Epidermal melanocyte (primary cell): Measurements from ENCODE around the gene CSTF3.
"Not testable (repeated sequence)": the region's sequence is repeated elsewhere in the genome, so short reads cannot be mapped to it uniquely, and the experiment has no call there.

Experiments
- DNase-seq: peaks from one replicate; pipeline ENCODE4 v3.0.0; 2011; ENCODE audit warnings: low spot score; ENCODE audit not compliant: insufficient read length

Gene CSTF3

DNA sequence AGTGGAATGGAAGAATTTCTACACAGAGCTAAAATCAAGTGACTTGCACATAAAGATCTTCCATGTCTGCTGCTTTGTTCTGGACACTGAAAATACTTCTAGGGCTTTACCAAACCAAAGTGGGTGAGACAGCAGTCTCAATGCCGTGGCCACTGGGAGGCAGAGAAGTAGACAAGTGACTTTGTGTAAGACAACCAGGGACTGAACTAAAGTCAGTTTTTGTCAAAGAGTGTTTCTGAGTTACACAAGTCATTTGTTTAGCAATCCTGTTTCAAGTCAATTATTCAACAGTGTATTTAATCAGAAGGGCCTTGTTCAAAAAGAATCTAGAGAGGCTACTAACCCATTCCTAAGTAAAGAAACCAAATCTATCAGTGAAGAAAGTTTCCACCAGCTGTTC is 75.3 kb downstream of the CSTF3 start:
- DNase-seq = no peak

DNA sequence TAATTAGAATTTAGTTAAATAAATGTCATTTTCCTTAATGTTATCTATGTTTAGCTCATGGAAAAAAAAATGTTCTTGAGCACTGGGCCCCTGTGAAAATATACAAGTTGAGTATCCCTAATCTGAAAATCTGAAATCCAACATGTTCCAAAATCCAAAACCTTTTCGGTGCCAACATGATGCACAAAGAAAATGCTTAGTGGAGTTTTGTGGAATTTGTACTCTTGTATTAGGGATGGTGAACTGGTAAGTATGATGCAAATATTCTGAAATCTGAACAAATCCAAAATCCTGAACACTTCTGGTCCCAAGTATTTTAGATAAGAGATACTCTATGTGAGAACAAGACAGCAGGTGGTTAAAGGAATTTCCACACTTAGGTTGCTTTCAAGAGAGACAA is 77.4 kb downstream of the CSTF3 start:
- no peak for DNase-seq

DNA sequence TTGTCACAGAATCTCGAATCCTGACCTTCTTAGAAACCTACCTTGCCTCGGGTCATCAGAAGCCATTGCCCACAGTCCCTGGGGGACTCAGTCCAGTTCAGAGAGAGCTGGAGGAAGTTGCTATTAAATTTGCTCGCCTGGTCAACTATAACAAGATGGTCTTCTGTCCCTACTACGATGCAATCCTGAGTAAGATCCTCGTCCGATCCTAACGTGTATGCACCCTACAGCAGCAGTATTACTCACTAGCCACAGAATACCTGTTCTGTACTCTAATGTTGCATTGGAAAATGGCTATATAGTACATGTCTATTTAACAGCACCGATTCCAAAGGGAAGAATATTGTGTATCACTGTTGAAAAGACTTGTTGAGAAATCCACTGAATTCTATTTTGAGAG is 88.8 kb downstream of the CSTF3 start:
- no peak for DNase-seq

DNA sequence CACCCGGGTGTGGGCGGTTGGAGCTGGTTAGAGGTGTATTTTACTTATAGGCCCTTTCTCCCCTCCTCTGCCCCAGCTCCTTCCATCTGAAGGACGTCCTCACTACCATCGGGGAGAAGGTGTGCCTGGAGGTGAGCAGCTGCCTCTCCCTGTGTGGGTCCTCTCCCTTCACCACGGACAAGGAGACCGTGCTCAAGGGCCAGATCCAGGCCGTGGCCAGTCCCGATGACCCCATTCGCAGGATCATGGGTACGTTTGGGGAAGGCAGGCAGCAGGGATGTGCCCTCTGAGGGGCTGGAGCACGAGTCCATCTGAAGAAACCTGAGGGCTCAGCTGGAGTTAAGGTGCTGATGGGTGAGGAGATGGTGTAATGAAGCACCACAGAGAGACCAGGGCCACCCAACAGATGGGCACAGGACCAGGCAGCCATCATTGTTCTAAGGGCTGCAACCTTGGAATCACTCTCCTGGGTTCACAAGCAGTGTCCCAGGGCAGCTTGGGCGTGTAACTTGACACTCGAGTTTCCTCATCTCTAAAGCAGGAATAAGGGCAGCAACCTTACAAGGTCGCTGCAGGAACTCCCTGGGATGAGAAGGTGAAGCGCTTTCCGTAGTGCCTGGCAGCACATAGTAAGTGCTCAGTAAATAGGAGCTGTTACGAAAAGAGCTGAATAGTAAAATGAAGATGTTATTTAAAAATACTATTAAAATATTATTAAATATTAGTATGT is 92.5 kb downstream of the CSTF3 start:
- no peak for DNase-seq

DNA sequence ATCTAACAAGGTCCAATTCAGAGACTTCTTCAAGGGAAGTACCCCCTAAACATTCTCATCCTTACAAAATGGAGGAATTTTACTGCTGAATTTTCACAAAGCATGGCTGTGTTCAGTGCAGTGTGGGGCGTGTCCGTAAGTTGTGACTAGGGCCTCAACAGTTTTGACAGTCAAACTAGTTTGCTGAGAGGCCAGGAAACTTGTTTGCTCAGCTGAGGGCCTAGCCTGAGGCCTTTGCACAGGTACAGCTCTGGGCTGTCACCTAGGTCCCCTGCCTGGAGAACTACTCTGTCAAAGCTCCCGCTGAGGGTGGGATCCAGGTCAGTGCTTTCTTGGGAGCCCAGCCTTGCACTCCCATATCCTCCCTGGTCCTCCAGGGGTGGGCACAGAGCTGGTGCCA is 94.0 kb downstream of the CSTF3 start:
- no peak for DNase-seq

DNA sequence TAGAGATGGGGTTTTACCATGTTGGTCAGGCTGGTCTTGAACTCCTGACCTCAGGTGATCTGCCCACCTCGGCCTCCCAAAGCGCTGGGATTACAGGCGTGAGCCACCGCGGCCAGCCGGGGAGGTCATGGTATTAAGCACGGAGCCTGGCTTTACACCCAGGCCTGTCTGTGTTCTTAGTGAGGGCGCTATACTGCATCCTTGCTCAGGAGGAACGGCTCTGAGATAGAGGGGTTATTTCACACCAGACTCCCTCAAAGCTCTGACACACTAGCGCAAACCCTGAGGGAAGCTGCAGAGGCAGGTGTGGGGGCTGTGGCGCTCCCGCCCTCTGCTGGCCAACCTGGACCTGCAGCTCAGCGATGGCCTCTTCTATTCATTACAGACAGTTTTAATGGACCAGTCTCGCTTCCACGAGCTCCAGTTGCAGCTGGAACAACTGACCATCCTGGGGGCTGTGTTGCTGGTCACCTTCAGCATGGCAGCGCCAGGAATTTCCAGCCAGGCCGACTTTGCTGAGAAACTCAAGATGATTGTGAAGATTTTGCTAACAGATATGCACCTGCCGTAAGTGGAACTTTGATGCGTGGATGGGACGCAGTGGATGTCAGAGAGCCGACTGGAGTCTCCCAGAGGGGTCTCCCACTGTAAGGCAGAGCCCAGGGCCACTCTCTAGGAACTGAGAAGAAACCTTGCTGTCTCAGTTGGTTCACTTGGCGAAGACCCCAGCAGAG is 95.7 kb downstream of the CSTF3 start:
- DNase-seq = no peak

DNA sequence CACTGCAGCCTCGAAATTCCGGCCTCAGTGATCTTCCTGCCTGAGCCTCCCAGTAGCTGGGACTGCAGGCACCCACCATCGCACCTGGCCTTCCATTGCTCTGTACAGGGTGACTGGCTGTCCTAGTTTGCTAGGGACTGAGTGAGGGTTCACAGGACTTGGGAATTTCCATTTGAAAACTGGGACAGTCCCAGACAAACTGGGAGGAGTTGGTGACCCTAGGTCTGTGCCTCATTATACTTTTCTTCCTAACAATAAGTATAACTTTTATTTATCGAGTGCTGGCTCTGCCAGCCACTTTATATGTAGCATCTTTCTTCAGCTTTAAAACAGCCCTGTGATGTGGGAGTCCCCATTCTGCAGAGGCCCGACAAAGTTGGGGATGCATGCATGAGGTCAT is 96.4 kb downstream of the CSTF3 start:
- DNase-seq = no peak

DNA sequence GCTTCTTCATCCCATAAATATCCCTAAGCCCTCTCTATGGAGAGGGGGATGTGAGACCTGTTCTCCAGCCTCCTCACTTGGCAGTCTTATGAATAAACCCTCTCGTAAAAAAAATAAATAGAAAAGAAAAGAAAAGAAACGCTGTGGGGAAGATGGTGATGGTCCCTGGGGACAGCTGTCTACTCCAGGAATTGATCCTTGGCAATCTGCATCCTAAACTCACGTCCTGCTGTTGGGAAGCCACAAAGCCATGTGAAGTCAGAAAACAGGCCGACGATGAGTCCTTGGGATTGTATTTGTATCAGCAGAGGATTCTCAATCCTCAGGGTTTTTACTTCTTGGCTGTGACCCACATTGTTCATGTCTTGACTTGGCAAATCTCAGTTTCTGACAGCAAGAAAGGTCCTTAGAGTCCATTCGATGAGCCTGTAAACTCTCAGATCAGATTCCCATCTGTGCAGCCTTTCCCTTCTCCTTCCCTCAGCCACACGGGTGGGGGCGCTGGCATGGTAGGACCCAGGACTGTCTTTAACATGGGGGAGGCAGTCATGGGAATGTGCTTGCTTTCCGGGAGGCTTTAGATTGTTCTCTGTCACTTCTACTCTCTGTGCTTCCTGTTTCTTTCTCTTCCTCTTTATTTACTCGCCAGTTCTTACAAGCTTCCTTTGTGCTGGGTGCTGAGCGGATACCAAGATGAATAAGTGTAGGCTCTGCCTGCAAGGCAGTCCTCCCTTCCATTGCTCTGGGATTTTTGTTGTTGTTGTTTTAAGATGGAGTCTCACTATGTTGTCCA is 97.1 kb downstream of the CSTF3 start:
- DNase-seq = no peak

DNA sequence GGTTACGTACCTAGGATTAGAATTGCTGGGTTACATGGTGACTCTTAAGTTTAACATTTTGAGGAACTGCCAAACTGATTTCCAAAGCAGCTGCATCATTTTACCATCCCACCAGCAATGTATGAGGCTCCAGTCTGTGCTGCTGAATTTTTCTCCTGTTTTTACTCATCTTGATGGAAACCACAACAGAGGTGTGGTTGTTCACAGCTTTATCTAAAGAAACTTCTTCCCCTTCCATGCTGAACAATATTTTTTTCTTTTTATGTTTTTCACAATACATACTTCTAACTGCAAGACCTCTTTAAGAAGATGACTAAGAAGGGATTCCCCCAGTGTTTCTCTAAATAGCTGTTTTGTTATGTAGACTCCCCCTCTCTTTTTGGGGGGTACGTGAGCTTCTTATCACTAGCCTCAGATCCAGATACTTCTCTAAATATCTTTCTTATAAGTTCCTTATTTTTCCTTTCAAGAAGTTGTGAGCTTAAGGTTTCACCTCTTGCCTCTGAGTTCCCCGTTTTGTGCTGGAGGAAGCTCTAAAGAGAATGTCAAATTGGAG is 97.9 kb downstream of the CSTF3 start:
- DNase-seq = no peak

DNA sequence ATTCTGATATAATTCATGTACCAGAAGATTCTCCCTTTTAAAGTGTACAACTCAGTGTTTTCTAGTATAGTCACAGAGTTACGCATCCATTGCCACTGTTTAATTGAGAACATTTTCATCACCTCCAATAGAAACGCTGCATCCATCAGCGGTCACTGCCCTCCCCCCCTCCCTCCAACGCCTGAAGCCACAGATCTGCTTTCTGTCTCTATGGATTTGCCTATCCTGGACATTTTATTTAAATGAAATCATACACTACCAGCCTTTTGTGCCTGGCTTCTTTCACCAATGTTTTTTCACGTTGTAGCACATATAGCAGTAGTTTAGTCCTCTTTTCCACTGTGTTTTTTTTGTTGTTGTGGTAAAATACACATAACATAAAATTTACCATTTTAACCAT is 99.1 kb downstream of the CSTF3 start:
- DNase-seq = no peak

DNA sequence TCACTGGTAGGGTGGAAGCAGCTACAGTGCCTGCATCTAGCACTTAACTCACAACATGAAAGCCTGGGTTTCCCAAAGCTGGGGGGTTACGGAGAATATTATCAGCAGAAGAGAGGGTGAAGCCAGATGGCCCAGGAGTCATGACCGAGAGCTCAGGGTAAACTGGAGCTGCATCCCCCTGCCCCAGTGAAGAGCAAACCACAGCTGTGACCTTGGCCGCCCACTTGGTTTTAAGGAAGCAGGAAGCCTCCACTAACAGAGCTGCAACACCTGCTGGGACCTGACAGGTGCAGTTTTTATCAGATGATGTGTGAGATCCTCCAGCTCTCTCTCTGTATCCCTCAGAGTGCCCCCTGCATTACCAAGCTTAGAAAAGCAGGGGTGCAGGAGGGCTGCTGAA is 101.0 kb downstream of the CSTF3 start:
- no peak for DNase-seq

DNA sequence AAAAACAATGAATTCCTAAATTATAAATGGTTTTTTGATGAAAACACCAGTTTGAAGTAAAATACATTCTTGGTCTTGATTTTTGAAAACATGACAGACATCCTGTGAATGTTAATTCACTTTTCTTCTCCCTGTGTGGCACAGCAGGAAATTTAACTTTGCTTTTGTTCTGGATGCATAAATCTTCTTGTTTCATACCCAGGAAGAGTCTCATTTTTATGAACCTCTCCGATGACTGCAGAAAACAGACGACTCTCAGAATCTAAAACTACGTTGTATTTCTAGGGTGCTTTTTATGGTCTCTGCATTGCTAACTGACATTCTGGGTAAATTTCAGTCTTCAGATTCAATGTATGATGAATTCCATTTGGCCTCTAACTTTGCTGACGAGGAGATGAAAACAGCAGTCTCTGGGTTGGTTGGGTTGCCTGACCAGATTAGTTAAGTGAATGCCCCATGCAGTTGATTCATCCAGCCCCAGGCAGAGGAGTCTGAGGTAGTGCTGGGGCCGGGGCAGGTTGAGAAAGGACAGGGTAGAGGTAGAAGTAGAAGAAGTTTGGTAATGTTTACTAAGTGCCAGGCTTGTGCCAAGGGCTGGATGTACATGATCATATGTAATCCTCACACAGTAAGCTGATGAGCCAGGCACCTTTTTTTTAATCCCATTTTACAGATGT is 101.8 kb downstream of the CSTF3 start:
- no peak for DNase-seq

DNA sequence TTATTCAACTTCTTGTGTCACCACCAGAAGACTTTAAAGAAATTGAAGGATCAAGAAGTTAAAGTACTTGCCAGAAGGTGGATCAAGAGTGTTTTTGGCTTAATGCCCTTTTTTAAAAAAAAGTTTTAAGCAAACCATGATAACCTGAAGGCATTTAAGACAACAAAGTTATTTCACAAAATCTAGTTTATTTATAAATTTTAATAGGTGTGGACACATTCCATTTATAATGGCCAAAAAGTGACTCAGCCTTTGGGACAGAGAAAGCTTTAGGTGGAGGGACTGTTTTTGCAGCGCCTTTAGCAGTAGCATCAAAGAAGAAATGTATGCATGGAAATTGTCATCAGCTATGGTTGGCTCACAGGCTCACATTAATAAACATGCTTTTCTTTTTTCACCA is 104.0 kb downstream of the CSTF3 start:
- no peak for DNase-seq

DNA sequence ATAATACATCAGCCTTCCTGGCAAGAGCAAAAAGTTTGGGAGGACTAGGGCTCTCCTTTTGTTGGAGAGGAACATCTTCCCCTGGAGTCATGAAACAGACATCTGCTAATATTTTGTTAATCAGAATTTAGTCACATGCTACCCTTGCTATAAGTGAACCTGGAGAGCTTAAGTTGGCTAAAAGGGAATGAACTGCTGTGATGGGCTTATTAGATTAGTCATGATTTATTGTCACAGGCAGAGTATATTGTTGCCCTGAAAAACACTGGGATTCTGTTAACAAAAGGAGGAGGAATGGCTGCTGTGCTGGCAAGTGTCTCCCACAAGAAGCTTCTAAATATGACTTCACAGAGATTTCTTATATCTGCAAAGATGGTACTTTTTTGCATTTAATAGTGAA is 105.9 kb downstream of the CSTF3 start:
- no peak for DNase-seq

DNA sequence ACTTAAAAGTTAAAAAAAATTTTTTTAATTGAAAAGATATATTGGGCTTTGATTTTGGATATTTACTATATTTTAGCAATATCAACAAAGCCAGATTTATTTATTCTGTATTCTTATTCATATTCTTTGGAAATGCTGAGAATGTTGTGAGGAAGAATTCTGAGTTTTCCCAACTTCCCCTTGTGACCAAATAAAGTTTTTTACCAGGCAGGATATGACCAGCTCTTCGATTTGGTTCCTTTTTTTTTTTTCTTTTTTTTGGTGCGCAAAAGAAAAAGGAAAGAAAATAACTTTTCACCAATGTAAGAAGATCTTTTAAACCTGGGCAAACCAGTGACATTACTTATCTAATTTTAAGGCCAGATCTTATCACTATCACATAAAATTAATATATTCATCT is 109.0 kb downstream of the CSTF3 start:
- DNase-seq = no peak

DNA sequence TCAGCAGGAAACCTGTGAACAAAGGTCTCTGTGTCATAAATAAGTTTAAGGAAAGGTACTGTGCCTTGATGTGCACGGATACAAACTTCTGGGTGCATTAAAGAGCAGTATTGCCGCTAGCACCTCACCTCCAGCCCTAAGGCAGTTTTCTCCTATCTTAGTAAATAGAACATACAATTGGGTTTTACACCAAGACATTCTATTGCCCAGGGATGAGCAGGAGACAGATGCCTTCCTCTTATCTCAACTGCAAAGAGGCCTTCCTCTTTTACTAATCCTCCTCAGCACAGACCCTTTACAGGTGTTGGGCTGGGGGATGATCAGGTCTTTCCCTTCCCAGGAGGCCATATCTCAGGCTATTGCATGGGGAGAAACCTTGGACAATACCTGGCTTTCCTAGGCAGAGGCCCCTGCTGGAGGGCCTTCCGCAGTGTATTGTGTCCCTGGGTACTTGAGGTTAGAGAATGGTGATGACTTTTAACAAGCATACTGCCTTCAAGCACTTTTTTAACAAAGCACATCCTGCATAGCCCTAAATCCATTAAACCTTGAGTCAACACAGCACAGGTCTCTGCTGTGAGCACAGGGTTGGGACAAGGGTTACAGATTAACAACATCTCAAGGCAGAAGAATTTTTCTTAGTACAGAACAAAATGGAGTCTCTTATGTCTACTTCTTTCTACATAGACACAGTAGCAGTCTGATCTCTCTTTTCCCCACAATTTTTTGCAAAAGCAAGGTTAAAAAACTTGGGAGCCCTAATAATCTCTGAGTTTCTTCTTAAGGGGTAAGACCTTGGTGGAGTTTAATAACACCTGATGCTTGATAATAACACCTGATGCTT is 111.5 kb downstream of the CSTF3 start:
- not testable (repeated sequence) for DNase-seq

DNA sequence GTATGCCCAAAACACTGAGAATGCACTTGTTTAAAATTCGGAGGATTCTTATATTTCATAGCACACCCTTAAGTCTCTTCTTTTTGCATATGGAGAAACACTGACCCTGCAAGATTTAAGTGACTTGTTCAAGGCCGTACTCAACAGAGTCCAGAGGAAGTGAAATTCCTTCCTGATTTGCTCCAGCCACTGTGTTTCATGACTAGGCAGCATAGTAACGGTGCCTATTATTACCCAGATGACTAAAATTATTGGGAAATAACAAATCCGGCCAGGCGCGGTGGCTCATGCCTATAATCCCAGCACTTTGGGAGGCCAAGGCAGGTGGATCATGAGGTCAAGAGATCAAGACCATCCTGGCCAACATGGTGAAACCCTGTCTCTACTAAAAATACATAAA is 112.6 kb downstream of the CSTF3 start:
- DNase-seq = not testable (repeated sequence)

DNA sequence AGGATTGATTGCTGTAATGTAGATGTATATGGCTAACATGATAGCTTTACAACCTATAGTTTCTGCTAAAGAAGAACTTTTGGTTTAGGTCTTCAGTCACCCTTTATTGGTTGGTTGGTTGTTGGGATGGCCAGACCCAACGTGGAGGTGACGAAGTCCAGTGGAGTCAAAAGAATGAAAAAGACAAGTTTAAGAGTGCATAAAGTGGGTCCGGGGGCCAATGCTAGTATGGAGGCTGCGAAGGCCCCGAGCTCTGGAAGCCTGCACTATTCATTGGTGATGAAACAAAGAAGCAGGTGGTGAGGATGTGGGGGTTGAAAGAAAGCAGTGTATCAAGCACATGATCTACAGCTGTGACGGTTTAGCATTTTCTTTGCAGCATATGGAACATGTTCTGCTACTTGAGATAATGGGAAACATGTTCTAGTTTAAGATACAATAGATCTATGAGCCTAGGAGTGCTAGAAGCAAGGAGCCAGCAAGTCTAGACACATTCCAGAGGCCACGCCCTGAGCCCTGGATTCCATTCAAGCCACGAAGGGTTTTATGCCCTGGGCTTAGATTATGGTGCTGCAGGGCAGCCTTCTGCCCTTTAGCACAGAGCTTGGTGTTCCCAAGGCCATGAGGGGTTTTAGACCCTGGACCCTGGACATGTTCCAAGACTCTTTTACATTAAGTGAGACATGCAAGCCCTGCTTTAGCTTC is 115.6 kb downstream of the CSTF3 start:
- DNase-seq = no peak

DNA sequence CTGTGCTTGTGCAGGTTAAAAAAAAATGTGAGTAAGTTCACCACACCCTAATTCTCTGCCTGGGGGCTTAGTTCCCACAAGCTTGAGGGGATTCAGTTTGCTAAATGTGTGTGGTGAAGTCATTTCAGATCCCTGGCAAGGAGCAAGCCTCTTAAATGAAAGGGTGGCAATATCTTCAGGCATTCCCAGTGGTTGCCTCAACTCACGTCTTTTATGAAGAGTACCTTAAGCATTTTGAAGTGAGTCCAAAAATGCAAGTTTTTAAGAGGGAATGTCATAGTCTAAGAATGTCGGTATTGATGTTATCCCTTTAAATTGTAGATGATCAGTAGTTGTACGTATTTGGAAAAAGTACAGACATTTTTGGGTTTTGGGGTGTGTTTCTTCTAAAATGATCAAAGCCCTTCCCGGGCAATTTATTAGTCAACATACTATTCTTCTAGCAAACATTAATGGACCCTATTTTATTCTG is 117.0 kb downstream of the CSTF3 start:
- DNase-seq = no peak
